ENCODE measurements around the gene GP2. TPM values are rescaled to one million over a fixed set of nuclear protein-coding genes. Genes with fewer than 3 reads are reported as not detected.

The GP2 gene
- total and polyA plus RNA-seq, 2 of the 4 experiments (the other 2 are of a cell fraction): not detected

GRCh38 chr16:20268409-20268808, 58.9 kb downstream of the GP2 start:
- intact Hi-C loops (cut with micrococcal nuclease) (no loop called here), dilution Hi-C loops (cut with HindIII; ENCODE audit: low sequenced_read_pairs, unreplicated experiment) (no loop called here)
- ATAC-seq (ENCODE audit: low read depth): no peak

More at GRCh38 chr16:20268409-20268808, 58.9 kb downstream of the GP2 start:
- H3K4me2 ChIP-seq (ENCODE audit: low read depth, low read length): no peak overlapping the region
- H3K23ac ChIP-seq (ENCODE audit: low read depth, low read length): no peak overlapping the region
- H3K18ac ChIP-seq (ENCODE audit: low read depth, low read length): no peak overlapping the region
- BruUV-seq (replicated peaks): no TSS peak
- no peak overlapping the region for H2BK15ac ChIP-seq (ENCODE audit: low read depth, low read length)
- H3K9me1 ChIP-seq (ENCODE audit: insufficient read depth, low read length): no peaks in the 10 kb centered on the region
- no peaks in the 10 kb centered on the region for H3K4me1 ChIP-seq (ENCODE audit: control insufficient read depth, insufficient read depth, low read length)
- no peaks in the 10 kb centered on the region for H3K36me3 ChIP-seq (ENCODE audit: control insufficient read depth, insufficient read depth, low read length)
- H2AFZ ChIP-seq (replicated peaks; ENCODE audit: low read length, poor library complexity): no peak overlapping the region
- no peak overlapping the region for H3K9ac ChIP-seq (ENCODE audit: low read depth, low read length)
- no peak overlapping the region for H2BK120ac ChIP-seq (ENCODE audit: low read depth, low read length)
- H2BK5ac ChIP-seq (ENCODE audit: low read depth, low read length, poor library complexity, severe bottlenecking): no peak overlapping the region
- H3K4ac ChIP-seq (ENCODE audit: low read depth, low read length): no peak overlapping the region
- H4K5ac ChIP-seq (ENCODE audit: low read depth, low read length): no peak overlapping the region
- no peak overlapping the region for H2BK20ac ChIP-seq (ENCODE audit: low read depth, low read length)
- in situ Hi-C loops (cut with MboI; ENCODE audit: low sequenced_read_pairs): no loop called here
- H2AK5ac ChIP-seq (ENCODE audit: low read depth, low read length): no peak overlapping the region
- no peak overlapping the region for H3K56ac ChIP-seq (ENCODE audit: extremely low read depth, insufficient read depth, low read length)
- H3K14ac ChIP-seq (replicated peaks; ENCODE audit: low read depth, low read length): no peak overlapping the region
- H3K27me3 ChIP-seq (ENCODE audit: control insufficient read depth, insufficient read depth, low read length): no peaks in the 10 kb centered on the region
- ChIA-PET CTCF (no interaction called here), POLR2A (ENCODE audit: unreplicated experiment) (no interaction called here)
- WGBS, 2 experiments (ENCODE audit: extremely low coverage in 2 of 2, insufficient read length in 1 of 2): 73% methylated on average over 3 of the region's 5 CpGs; no CpG with 5 or more reads in 1 of the 2 experiments
- TF ChIP-seq SMC3 (IDR thresholded peaks at IDR 0.05; ENCODE audit: low read depth, low read length) (no peak), NFE2L2 (IDR thresholded peaks at IDR 0.05; ENCODE audit: low read depth, low read length) (no peak), BHLHE40 (IDR thresholded peaks at IDR 0.05; ENCODE audit: low read depth, low read length) (no peak), MAFK (IDR thresholded peaks at IDR 0.05; ENCODE audit: low read depth, low read length) (no peak), POLR2A (IDR thresholded peaks at IDR 0.05; ENCODE audit: low read depth, low read length) (no peak), RFX5 (IDR thresholded peaks at IDR 0.05; ENCODE audit: low read depth, low read length) (no peak), FOS (IDR thresholded peaks at IDR 0.05; ENCODE audit: low read depth, low read length) (no peak), RAD21 (IDR thresholded peaks at IDR 0.05; ENCODE audit: low read length) (no peak), CEBPB (IDR thresholded peaks at IDR 0.05; ENCODE audit: low read depth, low read length) (no peak), USF2 (IDR thresholded peaks at IDR 0.05; ENCODE audit: low read depth, low read length) (no peak), MXI1 (IDR thresholded peaks at IDR 0.05; ENCODE audit: borderline replicate concordance, low read depth, low read length) (no peak)
- TF ChIP-seq, protein P1, sequence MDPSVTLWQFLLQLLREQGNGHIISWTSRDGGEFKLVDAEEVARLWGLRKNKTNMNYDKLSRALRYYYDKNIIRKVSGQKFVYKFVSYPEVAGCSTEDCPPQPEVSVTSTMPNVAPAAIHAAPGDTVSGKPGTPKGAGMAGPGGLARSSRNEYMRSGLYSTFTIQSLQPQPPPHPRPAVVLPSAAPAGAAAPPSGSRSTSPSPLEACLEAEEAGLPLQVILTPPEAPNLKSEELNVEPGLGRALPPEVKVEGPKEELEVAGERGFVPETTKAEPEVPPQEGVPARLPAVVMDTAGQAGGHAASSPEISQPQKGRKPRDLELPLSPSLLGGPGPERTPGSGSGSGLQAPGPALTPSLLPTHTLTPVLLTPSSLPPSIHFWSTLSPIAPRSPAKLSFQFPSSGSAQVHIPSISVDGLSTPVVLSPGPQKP (IDR thresholded peaks at IDR 0.05; ENCODE audit: borderline replicate concordance, low read depth, low read length): no peak
- no peak for DNase-seq
- no peak overlapping the region for H4K91ac ChIP-seq (ENCODE audit: insufficient read depth, low read depth, low read length)
- H4K8ac ChIP-seq (ENCODE audit: low read depth in 2 of 2, low read length in 2 of 2): no peak overlapping the region
- H3K4me3 ChIP-seq (ENCODE audit: insufficient read depth, low read depth, low read length): no peak overlapping the region
- no peak overlapping the region for H2AK9ac ChIP-seq (replicated peaks; ENCODE audit: low read depth, low read length, poor library complexity)
- H3K27ac ChIP-seq (ENCODE audit: insufficient read depth, low read length): no peak overlapping the region
- H3K9me3 ChIP-seq (ENCODE audit: control insufficient read depth, insufficient read depth, low read length): peaks cover 4% of the 10 kb centered on the region; the same call in 1 of the 2 replicates
- H3K79me1 ChIP-seq (ENCODE audit: low read depth in 1 of 2, low read length in 2 of 2): no peaks in the 10 kb centered on the region
- H4K20me1 ChIP-seq (ENCODE audit: insufficient read depth, low read length): no peaks in the 10 kb centered on the region
